Activated CD8-positive, alpha-beta memory T cell treated with anti-CD3 and anti-CD28 coated beads, Interleukin-2, amount 10 ng/mL, durations not matched to agents 7 days and 5 days (primary cell): Measurements from ENCODE around the gene TDO2. TPM values are rescaled to one million over a fixed set of nuclear protein-coding genes. Genes with fewer than 3 reads are reported as not detected.
"Not testable (repeated sequence)": the region's sequence is repeated elsewhere in the genome, so short reads cannot be mapped to it uniquely, and the experiment has no call there.

Experiments used
- ATAC-seq: fragments of 150-1000 bp; cut with Tn5 transposase; one replicate; pipeline ENCODE4 v1.10.0; 2021; ENCODE audit warnings: moderate library complexity
- CTCF ChIA-PET: fragments of 350-600 bp; sonication (Branson Sonifier 250); formaldehyde crosslinking; loops from one replicate; lab custom pipeline; 2021; ENCODE audit warnings: antibody characterized with exemption; lab: Charles Lee
- DNase-seq: peaks from one replicate; pipeline ENCODE4 v3.0.0-alpha.2; 2020
- H3K27ac Mint-ChIP-seq: one replicate; pipeline ENCODE4 v1.8.0; 2021; ENCODE audit warnings: mild to moderate bottlenecking, mixed read lengths
- H3K27me3 Mint-ChIP-seq: one replicate; pipeline ENCODE4 v1.8.0; 2021; ENCODE audit warnings: mixed read lengths
- H3K36me3 Mint-ChIP-seq: one replicate; pipeline ENCODE4 v1.8.0; 2021; ENCODE audit warnings: mild to moderate bottlenecking, mixed read lengths
- H3K4me1 Mint-ChIP-seq: one replicate; pipeline ENCODE4 v1.8.0; 2021; ENCODE audit warnings: mixed read lengths
- H3K4me3 Mint-ChIP-seq: one replicate; pipeline ENCODE4 v1.8.0; 2021; ENCODE audit warnings: mild to moderate bottlenecking, moderate library complexity, mixed read lengths
- H3K9me3 Mint-ChIP-seq: one replicate; pipeline ENCODE4 v1.8.0; 2022; ENCODE audit warnings: low read depth, mixed read lengths
- total RNA-seq, 2 experiments: library from RNA; stranded (reverse); gene quantifications; one replicate each; pipeline ENCODE4 v1.2.3, GENCODE V29; 2021

Gene TDO2
- total RNA-seq, 2 experiments from 2014 or later, result not detected

DNA sequence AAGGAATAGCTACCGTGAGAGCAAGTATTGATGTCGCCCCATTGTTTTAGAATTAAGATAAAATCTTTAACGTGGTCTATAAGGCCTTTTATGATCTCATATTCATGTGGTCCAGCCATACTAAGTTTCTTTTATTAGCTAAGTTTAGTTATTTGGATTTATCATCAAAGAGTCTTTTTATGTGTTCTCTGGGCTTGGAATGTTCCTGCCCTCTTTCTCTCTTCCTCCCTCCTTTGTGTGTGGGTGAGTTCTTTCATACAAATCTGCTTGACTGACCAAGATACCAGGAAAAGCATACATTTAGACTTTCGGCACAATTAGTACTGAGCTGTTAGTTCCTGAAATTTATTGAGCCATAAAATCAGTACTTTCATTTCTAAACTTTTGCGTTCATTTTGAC lies 11.3 kb downstream of the TDO2 start:
- peaks cover 9% of the 10 kb centered on the region for H3K4me1 Mint-ChIP-seq
- no peak for ATAC-seq
- no peak overlapping the region for H3K27ac Mint-ChIP-seq
- CTCF ChIA-PET, result no interaction called here
- H3K9me3 Mint-ChIP-seq, result no peaks in the 10 kb centered on the region
- DNase-seq, result no peak
- H3K36me3 Mint-ChIP-seq, result peaks cover 3% of the 10 kb centered on the region
- no peak overlapping the region for H3K4me3 Mint-ChIP-seq
- no peaks in the 10 kb centered on the region for H3K27me3 Mint-ChIP-seq

DNA sequence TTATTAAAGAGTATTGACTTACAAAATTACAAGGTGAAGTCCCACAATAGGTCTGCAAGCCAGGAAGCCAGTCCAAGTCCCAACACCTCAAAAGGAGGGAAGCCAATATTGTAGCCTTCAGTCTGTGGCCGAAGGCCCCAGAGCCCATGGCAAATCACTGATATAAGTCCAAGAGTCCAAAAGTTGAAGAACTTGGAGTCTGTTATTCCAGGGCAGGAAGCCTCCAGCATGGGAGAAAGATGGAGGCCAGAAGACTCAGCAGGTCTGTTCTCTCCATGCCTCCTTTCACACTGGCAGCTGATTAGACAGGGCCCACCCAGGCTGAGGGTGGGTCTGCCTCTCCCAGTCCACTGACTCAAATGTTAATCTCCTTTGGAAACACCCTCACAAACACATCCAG lies 18.1 kb downstream of the TDO2 start:
- CTCF ChIA-PET, result no interaction called here
- Mint-ChIP-seq H3K4me1 (no peaks in the 10 kb centered on the region), H3K27ac (no peak overlapping the region), H3K27me3 (no peaks in the 10 kb centered on the region), H3K4me3 (no peak overlapping the region), H3K36me3 (peaks cover 2% of the 10 kb centered on the region), H3K9me3 (no peaks in the 10 kb centered on the region)
- DNase-seq (no peak), ATAC-seq (no peak)

GRCh38 chr4:155924637-155925036 lies 21.1 kb downstream of the TDO2 start:
- CTCF ChIA-PET, result no interaction called here
- DNase-seq, result no peak
- Mint-ChIP-seq H3K4me1 (no peaks in the 10 kb centered on the region), H3K36me3 (peaks cover 2% of the 10 kb centered on the region), H3K27me3 (no peaks in the 10 kb centered on the region), H3K27ac (no peak overlapping the region), H3K9me3 (no peaks in the 10 kb centered on the region), H3K4me3 (no peak overlapping the region)
- ATAC-seq, result no peak

DNA sequence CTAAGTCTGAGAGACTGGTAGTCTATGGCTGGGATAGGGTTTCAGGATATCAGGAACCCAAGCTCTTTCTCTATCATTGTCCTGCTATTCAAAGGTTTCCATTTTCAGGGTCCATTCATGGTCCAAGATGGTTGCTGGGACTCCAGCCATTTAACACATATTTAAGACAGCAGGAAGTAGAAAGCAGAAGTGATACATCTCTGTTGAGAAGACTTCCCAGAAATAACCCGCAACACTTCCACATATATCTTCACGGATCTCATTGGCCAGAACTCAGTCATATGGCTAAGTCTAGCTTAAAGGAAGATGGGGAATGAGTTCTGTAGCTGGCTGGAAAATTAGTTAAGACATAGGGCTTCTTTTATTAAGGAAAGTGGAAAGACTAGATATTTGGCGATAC lies 26.3 kb downstream of the TDO2 start:
- Mint-ChIP-seq H3K36me3 (no peaks in the 10 kb centered on the region), H3K4me1 (no peaks in the 10 kb centered on the region), H3K27ac (no peak overlapping the region), H3K27me3 (no peaks in the 10 kb centered on the region), H3K4me3 (no peak overlapping the region), H3K9me3 (no peaks in the 10 kb centered on the region)
- DNase-seq (no peak), ATAC-seq (no peak)
- CTCF ChIA-PET, result no interaction called here

DNA sequence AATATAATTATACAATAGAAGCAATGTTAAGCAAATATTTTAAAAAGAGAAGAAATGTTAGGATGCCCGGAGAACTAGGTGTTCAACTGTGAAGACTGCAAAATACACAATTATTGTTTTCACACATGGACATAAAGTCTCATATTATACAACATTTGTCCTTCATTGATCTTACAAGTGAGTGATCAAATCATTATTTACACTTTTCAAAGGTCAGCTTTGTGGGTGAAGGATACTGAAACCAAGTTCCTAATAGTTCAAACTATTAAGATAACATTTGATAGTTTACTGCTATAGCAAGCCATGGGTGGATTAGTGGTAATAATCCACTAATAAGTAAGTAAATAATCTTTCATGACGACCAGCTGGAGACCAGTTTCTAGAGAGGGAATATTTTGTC lies 26.8 kb downstream of the TDO2 start:
- CTCF ChIA-PET, result no interaction called here
- Mint-ChIP-seq H3K36me3 (no peaks in the 10 kb centered on the region), H3K27ac (no peak overlapping the region), H3K4me1 (no peaks in the 10 kb centered on the region), H3K27me3 (no peaks in the 10 kb centered on the region), H3K9me3 (no peaks in the 10 kb centered on the region), H3K4me3 (no peak overlapping the region)
- DNase-seq (no peak), ATAC-seq (no peak)

GRCh38 chr4:155931634-155932033 lies 28.1 kb downstream of the TDO2 start:
- CTCF ChIA-PET, result no interaction called here

GRCh38 chr4:155934634-155935033 lies 31.1 kb downstream of the TDO2 start:
- H3K27me3 Mint-ChIP-seq, H3K27ac Mint-ChIP-seq, DNase-seq, H3K9me3 Mint-ChIP-seq, CTCF ChIA-PET, H3K36me3 Mint-ChIP-seq, H3K4me1 Mint-ChIP-seq, ATAC-seq, H3K4me3 Mint-ChIP-seq: not testable (repeated sequence)

More at GRCh38 chr4:155931634-155932033, 28.1 kb downstream of the TDO2 start:
- Mint-ChIP-seq H3K4me3 (no peak overlapping the region), H3K27me3 (no peaks in the 10 kb centered on the region), H3K9me3 (no peaks in the 10 kb centered on the region), H3K36me3 (no peaks in the 10 kb centered on the region), H3K27ac (no peak overlapping the region), H3K4me1 (no peaks in the 10 kb centered on the region)
- DNase-seq, result no peak
- no peak for ATAC-seq

- Mint-ChIP-seq H3K9me3 (no peaks in the 10 kb centered on the region), H3K27me3 (no peaks in the 10 kb centered on the region), H3K27ac (no peak overlapping the region), H3K4me1 (no peaks in the 10 kb centered on the region), H3K4me3 (no peak overlapping the region), H3K36me3 (no peaks in the 10 kb centered on the region)
- DNase-seq, result no peak
- no peak for ATAC-seq
- CTCF ChIA-PET, result no interaction called here
Measured at GRCh38 chr4:155935389-155935986, 32.0 kb downstream of the TDO2 start.

DNA sequence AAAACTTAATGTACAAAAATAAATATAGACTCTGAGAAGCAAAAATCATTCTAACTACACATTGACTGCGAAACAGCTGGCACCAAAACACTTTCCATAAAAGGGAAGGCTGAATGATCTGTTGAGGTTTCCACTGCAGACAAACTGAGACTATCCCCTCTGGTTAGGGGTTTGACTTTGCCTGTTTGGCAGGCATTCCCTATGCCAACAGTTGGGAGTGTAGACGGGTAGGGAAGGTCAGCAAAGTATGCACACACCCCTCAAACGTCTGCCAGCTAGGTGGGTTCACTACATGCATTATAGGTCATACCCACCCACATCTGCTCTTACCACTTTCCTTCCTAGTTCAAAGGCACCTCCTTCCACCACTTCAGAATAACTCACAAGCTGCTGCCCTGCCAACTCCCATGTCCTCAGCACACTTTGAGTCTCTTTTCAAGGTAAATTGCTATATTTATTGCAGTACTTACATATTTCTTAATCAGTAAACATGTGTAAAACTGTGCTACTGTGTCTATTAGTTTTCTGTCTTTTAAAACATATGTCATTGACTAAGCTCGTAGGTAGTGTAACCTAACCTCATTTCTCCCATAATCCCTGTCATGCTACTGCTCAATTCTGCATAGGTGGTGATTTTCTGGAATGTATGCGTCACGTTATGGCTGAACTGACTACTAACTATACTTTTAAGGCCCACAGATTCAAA lies 37.7 kb downstream of the TDO2 start:
- Mint-ChIP-seq H3K27me3 (no peaks in the 10 kb centered on the region), H3K27ac (no peak overlapping the region), H3K36me3 (no peaks in the 10 kb centered on the region), H3K4me3 (no peak overlapping the region), H3K4me1 (no peaks in the 10 kb centered on the region), H3K9me3 (no peaks in the 10 kb centered on the region)
- no peak for DNase-seq
- CTCF ChIA-PET, result interaction anchor here (1.2 kb wide), 1 partner anchor 12 kb away, joined by 4 read pairs; the partner anchor contains the start of gene CTSO
- ATAC-seq, result no peak

GRCh38 chr4:155941820-155942219 lies 38.3 kb downstream of the TDO2 start:
- no peaks in the 10 kb centered on the region for H3K9me3 Mint-ChIP-seq

DNA sequence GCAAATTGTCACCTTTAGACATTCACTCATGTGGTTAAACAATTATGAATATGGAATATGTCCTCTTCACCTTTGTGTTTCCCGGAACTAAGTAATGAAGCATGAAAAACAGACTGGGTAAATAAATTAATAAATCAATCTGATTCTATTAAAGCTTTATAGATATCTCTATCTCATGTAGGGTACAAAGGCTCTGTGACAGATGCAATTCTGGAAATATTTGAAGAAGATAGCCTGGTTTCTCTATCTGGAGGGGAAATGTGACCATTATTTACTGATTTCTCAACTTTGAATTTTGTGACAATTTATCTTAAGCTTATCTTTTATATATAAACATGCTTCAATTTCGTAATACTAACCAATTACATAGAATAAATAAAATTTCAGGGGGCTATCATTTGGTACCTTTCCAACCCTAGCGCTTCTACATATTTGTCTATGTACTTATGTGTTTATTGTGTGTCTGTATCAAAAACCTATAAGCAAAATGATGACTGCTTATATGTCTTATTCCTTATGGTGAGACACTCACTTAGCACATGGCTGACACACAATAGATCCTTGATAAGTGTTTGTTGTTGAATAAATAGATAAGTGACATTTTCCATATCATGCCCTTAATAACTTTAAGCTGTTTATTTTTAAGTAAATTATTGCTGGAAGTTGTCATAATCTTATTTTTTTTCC lies 40.3 kb downstream of the TDO2 start:
- Mint-ChIP-seq H3K4me1 (no peaks in the 10 kb centered on the region), H3K27ac (no peak overlapping the region), H3K4me3 (no peak overlapping the region), H3K9me3 (no peaks in the 10 kb centered on the region), H3K36me3 (no peaks in the 10 kb centered on the region), H3K27me3 (no peaks in the 10 kb centered on the region)
- CTCF ChIA-PET, result interaction anchor here (0.8 to 1.0 kb wide), 2 partner anchors 9 to 10 kb away, joined by 3 to 4 read pairs; partner anchors contain the start of gene CTSO
- ATAC-seq (no peak), DNase-seq (no peak)

More at GRCh38 chr4:155941820-155942219, 38.3 kb downstream of the TDO2 start:
- CTCF ChIA-PET, result interaction anchor here (1.2 kb wide), 1 partner anchor 12 kb away, joined by 4 read pairs; the partner anchor contains the start of gene CTSO
- H3K27me3 Mint-ChIP-seq, result no peaks in the 10 kb centered on the region
- H3K4me3 Mint-ChIP-seq, result no peak overlapping the region
- no peaks in the 10 kb centered on the region for H3K4me1 Mint-ChIP-seq
- ATAC-seq, result no peak
- no peak overlapping the region for H3K27ac Mint-ChIP-seq
- H3K36me3 Mint-ChIP-seq, result no peaks in the 10 kb centered on the region
- no peak for DNase-seq

DNA sequence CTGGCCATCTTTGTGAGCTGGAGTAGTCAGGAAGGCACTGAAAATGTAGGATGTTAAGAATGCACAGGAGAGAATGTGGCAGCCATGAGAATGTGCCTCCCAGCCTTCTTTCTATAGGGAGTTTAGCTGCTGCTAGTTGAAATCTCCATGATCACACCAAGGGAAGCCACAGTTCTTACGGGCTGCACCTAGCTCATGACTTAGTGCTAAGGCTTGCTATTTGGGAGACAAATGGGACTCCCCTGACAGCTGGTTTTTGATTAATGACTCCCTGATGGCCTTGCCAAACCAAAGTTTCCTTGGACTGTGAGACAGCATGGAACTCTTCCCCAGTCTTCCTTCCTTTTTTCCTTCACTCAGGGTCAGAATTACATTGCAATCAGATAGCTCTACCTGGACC lies 41.0 kb downstream of the TDO2 start:
- CTCF ChIA-PET, result interaction anchor here (1.0 kb wide), 1 partner anchor 9 kb away, joined by 3 read pairs; the partner anchor contains the start of gene CTSO

DNA sequence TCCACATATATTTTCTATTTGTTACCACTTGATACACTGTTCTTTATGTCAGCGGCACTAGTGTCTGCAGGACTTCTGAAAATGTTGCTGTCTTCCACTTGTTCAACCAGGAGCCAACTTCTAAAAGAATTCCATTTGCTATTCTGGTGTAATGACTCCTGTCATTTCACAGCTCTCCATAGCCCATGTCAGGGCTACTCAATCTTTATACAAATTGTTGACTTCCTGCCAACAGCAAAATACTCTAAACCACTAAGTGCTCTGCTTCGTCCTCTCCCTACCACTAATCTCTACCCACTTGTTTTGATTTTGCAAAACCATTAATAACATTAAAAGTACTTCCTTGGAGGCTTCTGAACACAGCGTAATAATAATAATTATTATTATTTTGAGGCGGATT lies 43.0 kb downstream of the TDO2 start:
- H3K36me3 Mint-ChIP-seq, result no peaks in the 10 kb centered on the region
- no peak for ATAC-seq
- no peaks in the 10 kb centered on the region for H3K9me3 Mint-ChIP-seq
- H3K27me3 Mint-ChIP-seq, result no peaks in the 10 kb centered on the region
- no peak overlapping the region for H3K4me3 Mint-ChIP-seq
- DNase-seq, result no peak
- CTCF ChIA-PET, result no interaction called here
- H3K4me1 Mint-ChIP-seq, result no peaks in the 10 kb centered on the region
- no peak overlapping the region for H3K27ac Mint-ChIP-seq

More for the DNA sequence above, 41.0 kb downstream of the TDO2 start:
- Mint-ChIP-seq H3K4me1 (no peaks in the 10 kb centered on the region), H3K27me3 (no peaks in the 10 kb centered on the region), H3K4me3 (no peak overlapping the region), H3K9me3 (no peaks in the 10 kb centered on the region), H3K36me3 (no peaks in the 10 kb centered on the region), H3K27ac (no peak overlapping the region)
- DNase-seq, result no peak
- ATAC-seq, result no peak

GRCh38 chr4:155948541-155948940 lies 45.0 kb downstream of the TDO2 start:
- no peak for ATAC-seq
- Mint-ChIP-seq H3K4me3 (no peak overlapping the region), H3K4me1 (peaks cover 6% of the 10 kb centered on the region), H3K9me3 (no peaks in the 10 kb centered on the region), H3K36me3 (no peaks in the 10 kb centered on the region), H3K27me3 (no peaks in the 10 kb centered on the region), H3K27ac (no peak overlapping the region)
- no peak for DNase-seq
- CTCF ChIA-PET, result no interaction called here
